GM10248 (cell line): ENCODE data around the gene VANGL1.

Experiments used
- CTCF ChIA-PET: fragments of 300-600 bp; sonication (Branson Sonifier 250); formaldehyde crosslinking; extraction: SDS; loops from one replicate; lab custom pipeline; 2021; ENCODE audit warnings: antibody characterized with exemption; lab: Yijun Ruan, JAX
- POLR2A ChIA-PET: fragments of 350-650 bp; sonication (Branson Sonifier 250); formaldehyde crosslinking; extraction: SDS; loops from one replicate; lab custom pipeline; 2020; ENCODE audit warnings: antibody characterized with exemption; lab: Yijun Ruan, JAX
- DNase-seq: peaks from one replicate; pipeline ENCODE4 v3.0.0; 2012; ENCODE audit errors: extremely low spot score
- CTCF ChIP-seq: IDR thresholded peaks from 2 replicates; pipeline ENCODE4 v1.5.1; 2012; ENCODE audit warnings: mild to moderate bottlenecking, low read depth; ENCODE audit errors: extremely low read depth, missing control alignments, control extremely low read depth

VANGL1 gene

GRCh38 chr1:115746021-115746690, 104.4 kb downstream of the VANGL1 start:
- no peak for DNase-seq
- ChIA-PET POLR2A (no interaction called here), CTCF (no interaction called here)
- no peak for TF ChIP-seq CTCF
